GM08714 (cell line): Measurements from ENCODE around the gene LRRC55.
"Not testable (repeated sequence)": the region's sequence is repeated elsewhere in the genome, so short reads cannot be mapped to it uniquely, and the experiment has no call there.

Experiments used
- H3K4me3 ChIP-seq: fragments of 200-500 bp; sonication (Bioruptor generic); 2 replicates; pipeline ENCODE4 v1.5.1; 2014; ENCODE audit warnings: mild to moderate bottlenecking, low read length, inconsistent platforms
- ZNF274 ChIP-seq: IDR thresholded peaks from 2 replicates; pipeline ENCODE4 v1.6.1; 2012; ENCODE audit warnings: mild to moderate bottlenecking, low read depth, low read length

Gene LRRC55

GRCh38 chr11:57155838-57156607, 25.7 kb upstream of the LRRC55 start:
- no peak for TF ChIP-seq ZNF274
- no peak overlapping the region for H3K4me3 ChIP-seq

DNA sequence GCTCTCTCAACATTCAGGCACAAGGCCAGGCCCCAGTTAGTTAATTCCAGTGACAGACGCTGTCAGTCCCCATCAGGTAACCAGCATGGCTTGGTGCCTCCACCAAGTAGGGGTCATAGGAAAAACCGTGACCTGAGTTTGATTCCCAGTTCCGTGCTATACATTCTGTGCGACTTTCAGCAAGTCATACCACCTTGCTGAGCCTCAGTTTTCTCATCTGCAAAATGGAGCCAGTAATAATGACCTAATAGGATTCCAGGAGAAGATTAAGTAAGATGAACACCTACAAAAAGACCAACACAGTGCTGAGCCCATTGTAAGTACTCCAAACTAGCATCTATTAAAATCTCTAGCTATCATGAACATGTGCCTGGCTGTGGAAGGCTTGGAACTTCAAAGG, 24.8 kb upstream of the LRRC55 start:
- no peak for TF ChIP-seq ZNF274
- H3K4me3 ChIP-seq: no peak overlapping the region

DNA sequence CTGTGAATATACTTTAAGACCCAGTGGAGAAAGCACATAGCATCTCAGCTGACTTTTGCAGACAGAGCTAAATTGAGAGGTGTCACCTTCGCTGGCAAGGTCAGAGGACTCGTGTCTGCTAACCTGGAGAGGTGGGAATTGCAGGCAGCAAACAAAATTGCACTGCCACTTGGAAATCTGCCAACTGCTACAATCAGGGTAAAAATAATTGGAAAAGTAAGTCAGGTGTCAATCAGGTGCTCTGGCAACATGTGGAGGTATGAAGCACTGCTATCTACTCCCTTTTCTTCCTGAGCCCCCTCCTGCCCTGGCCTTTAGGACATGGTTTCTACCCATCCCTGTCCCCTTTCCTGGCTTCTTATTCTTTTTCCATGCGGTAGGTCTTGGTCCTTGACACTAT, 24.1 kb upstream of the LRRC55 start:
- TF ChIP-seq ZNF274: no peak
- H3K4me3 ChIP-seq: no peak overlapping the region

GRCh38 chr11:57158180-57158579, 23.6 kb upstream of the LRRC55 start:
- TF ChIP-seq ZNF274: no peak
- H3K4me3 ChIP-seq: no peak overlapping the region

- H3K4me3 ChIP-seq: no peak overlapping the region
- TF ChIP-seq ZNF274: no peak
These were observed 23.2 kb upstream of the LRRC55 start for GRCh38 chr11:57158599-57158998.

DNA sequence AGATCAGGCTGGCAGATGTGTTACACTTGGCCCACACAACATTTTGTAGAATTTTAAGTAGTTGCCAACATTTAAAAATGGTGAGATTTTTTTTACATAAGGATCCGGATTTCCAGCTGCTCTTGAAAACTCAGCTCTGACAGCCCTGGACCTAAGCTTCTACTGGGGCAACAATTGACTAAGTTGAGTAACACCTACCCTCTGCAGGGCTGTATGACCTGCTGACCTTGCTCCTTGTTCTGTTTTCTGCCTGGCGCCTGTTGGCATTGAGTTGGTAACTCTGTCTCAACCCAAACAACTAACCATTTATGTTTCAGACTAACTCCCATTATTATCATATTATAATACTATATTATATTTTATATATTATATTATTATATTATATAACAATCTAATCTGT, 21.1 kb upstream of the LRRC55 start:
- no peak for TF ChIP-seq ZNF274

DNA sequence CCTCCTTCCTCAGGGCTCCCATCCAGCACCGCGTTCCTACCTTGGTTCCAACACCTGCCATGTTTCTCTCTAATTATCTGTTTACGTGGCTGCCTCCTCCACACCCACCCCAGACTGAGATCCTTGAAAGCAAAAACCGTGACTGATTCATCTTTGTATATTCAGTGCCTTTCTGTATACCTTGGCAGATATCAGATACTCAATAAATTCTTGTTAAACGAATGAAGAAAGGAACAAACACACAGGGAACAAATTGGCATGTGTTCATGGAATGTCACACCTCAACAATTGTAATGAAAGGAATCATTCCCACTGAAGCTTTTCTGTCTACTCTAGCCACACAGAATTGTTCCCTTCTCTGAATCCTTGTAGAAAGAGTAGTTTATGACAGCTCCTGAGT, 20.4 kb upstream of the LRRC55 start:
- no peak for TF ChIP-seq ZNF274
- no peak overlapping the region for H3K4me3 ChIP-seq

More for the DNA sequence above, 21.1 kb upstream of the LRRC55 start:
- no peak overlapping the region for H3K4me3 ChIP-seq

GRCh38 chr11:57162179-57162898, 19.4 kb upstream of the LRRC55 start:
- no peak overlapping the region for H3K4me3 ChIP-seq
- TF ChIP-seq ZNF274: no peak

DNA sequence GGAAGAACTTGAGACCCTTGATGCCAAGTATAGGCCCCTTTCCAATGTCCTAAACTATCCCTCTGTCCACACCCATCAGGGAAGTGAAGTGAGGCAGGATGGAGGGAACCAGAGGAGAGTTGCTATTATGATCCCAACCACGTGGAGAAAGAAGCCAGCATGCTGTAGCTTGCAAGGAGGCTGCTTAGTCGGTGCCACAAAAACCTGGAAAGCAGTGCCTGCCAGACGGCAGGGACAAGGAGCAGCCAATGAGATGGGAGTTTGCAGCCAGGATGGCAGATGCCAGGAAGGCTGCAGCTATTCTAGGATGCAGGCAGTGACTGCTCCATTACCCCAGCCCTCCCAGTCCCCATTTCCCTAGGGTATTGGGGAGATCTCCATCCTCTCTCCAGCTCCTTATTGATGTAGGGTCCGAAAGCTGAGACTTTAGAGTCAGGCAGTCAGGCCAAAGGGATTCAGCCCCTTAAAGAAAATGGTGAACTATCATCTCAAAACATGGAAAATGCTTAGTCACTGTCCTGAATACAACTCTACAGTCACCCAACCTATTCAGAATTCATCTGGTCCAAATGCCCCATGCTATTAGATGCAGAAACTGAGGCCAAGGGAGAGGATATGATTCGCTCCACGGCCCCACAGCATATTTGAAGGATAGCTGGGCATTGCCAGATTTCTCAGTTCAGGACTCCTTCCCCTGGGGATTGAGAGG, 18.4 kb upstream of the LRRC55 start:
- H3K4me3 ChIP-seq: no peak overlapping the region
- no peak for TF ChIP-seq ZNF274

- no peak overlapping the region for H3K4me3 ChIP-seq
- TF ChIP-seq ZNF274: no peak
These were observed 17.4 kb upstream of the LRRC55 start for GRCh38 chr11:57164317-57164716.

DNA sequence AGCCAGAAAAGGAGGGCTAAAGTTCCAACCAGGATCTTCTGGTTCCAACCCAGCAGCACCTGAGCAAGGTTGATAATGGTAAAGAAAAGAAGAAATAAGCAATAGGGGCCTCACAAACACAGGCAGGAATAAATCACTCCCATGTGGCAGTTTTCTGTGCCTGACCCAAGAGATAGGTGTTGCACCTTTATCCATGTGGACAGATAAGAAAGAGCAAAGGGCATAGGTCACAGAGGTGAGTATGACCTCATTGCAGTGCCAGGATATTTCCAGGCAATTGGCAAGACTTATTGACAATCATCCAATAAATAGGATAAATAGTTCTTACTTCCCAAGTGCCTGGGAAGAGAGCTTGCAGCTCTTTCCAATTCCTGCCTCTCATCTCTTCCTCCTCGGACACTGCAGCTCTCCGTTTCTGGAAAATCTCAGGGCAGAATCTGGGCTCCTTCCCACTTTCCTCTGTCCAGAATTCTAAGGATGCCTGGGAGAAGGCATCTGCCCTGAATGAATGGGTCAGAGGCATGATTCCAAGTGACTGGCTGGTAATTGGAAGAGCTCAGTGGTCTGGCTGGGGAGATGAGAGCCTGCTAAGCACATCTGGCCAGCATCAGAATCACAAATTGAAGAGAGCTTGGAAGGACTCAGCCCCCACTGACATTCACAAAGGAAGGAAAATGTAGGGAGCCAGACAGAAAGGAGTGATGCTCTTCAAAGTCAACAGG, 14.5 kb upstream of the LRRC55 start:
- no peak for TF ChIP-seq ZNF274
- H3K4me3 ChIP-seq: no peak overlapping the region

DNA sequence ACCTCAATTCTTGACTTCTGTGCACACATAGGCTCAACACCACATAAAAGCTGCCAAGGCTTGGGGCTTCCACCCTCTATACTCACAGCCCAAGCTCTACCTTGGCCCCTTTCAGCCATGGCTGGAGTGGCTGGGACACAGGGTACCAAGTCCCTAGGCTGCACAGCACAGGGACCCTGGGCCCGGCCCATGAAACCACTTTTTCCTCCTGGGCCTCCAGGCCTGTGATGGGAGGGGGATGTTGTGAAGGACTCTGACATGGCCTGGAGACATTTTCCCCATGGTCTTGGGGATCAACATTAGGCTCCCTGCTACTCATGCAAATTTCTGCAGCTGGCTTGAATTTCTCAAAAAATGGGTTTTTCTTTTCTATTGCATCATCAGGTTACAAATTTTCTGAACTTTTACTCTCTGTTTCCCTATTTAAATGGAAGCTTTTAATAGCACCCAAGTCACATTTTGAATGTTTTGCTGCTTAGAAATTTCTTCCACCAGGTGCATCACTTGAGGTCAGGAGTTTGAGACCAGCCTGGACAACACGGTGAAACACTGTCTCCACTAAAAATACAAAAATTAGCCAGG, 11.9 kb upstream of the LRRC55 start:
- not testable (repeated sequence) for H3K4me3 ChIP-seq

- H3K4me3 ChIP-seq: no peak overlapping the region
- no peak for TF ChIP-seq ZNF274
These were observed 9.7 kb upstream of the LRRC55 start for GRCh38 chr11:57172031-57172430.

GRCh38 chr11:57174656-57175055, 7.1 kb upstream of the LRRC55 start:
- no peak for TF ChIP-seq ZNF274
- no peak overlapping the region for H3K4me3 ChIP-seq

DNA sequence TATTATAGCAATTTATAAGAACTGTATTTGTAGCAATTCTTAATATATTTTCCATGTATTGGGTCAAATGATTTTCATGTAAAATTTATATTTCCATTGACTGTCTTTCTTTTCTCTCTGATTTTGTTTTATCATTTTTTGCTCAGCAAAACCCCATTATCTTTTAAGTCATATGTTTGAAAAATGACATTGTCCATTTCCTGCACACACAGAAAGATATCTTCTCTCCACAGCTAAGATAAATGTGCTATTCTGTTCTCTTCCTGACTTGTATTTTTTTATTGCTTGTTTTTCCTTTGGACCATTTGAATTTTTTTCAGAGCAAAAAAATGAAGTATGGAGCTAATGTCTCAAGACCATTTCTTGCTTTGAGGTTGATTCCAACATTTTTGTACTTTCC, 6.3 kb upstream of the LRRC55 start:
- no peak overlapping the region for H3K4me3 ChIP-seq
- no peak for TF ChIP-seq ZNF274
